ENCODE results near the gene KRTAP9-1. TPM values are rescaled to one million over a fixed set of nuclear protein-coding genes. Genes with fewer than 3 reads are reported as not detected.

Gene KRTAP9-1
- total and polyA plus RNA-seq, 2 donors: not detected

DNA sequence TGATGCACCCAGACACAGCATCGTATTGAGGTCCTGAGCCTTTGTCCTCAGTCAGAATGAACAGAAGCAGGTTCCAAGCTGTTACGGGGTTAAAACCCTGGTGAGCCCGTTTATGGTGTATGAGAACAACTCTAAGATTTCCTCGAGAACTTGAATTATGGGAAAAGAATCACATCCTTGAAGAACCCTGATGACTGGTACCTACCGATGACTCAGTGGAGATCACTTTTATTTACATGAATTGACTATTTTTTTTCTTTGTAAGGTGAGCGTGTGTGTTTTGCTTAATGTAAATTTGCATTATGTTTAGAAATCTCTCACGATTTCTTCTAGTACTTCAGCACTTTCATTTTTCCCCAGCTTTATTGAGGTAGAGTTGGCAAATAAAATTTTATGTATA lies 25.9 kb upstream of the KRTAP9-1 start:
- Histone ChIP-seq H3K27ac (ENCODE audit: low read depth) (no peak overlapping the region), H3K4me1 (ENCODE audit: insufficient read depth) (no peaks in the 10 kb centered on the region), H3K4me3 (ENCODE audit: low read depth, low read length) (no peak overlapping the region), H3K36me3 (ENCODE audit: insufficient read depth) (no peaks in the 10 kb centered on the region)
- 62% methylated on average over 7 of the region's 7 CpGs for WGBS
- no peak for DNase-seq (ENCODE audit: extremely low spot score)

DNA sequence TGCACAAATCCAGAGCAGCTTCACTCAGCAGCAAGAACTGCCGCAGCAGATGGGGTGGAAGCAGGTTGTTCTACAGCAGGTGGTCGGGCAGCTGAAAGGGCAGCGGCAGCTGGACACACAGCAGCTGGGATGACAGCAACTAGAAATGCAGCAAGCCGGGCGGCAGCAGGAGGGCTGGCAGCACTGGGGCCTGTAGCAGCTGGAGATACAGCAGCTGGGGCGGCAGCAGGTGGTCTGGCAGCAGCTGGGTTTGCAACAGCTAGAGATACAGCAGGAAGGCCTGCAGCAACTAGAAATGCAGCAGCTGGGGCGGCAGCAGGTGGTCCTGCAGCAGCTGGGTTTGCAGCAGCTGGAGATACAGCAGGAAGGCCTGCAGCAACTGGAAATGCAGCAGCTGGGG lies 22.1 kb upstream of the KRTAP9-1 start:
- Histone ChIP-seq H3K27ac (ENCODE audit: low read depth) (no peak overlapping the region), H3K4me1 (ENCODE audit: insufficient read depth) (no peaks in the 10 kb centered on the region), H3K36me3 (ENCODE audit: insufficient read depth) (no peaks in the 10 kb centered on the region), H3K4me3 (ENCODE audit: low read depth, low read length) (no peak overlapping the region)
- DNase-seq (ENCODE audit: extremely low spot score): no peak
- WGBS: 77% methylated on average over 7 of the region's 7 CpGs

DNA sequence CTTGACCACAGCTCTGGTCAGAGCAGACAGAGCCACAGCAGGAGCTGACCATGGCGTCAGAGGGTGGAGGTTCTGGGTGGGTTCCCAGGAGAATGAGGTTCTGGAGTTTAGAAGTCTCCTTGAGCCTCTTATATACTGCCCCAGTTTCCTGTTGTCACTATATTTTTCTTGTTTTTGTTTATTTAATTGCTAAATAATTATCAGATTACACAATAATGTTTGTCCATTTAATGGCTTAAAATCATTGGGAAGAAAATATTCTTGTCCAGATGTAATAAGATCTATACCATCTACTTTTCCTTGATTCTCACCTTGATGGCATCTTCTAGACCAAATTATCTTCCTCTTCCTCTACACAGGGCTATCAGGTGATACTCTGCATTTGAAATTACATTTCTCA lies 21.6 kb upstream of the KRTAP9-1 start, which contains the start of gene KRTAP4-3:
KRTAP4-3 (minus strand) TSS at position 101 of the 400 bp plus-strand sequence; CDS start at position 52, 49 bp downstream.
- H3K4me1 ChIP-seq (ENCODE audit: insufficient read depth): no peaks in the 10 kb centered on the region
- 72% methylated on average over 1 of the region's 1 CpG for whole genome bisulfite sequencing
- H3K36me3 ChIP-seq (ENCODE audit: insufficient read depth): no peaks in the 10 kb centered on the region
- no peak within 1 kb of the TSS for H3K27ac ChIP-seq (ENCODE audit: low read depth)
- DNase-seq (ENCODE audit: extremely low spot score): no peak
- H3K4me3 ChIP-seq (ENCODE audit: low read depth, low read length): no peak within 1 kb of the TSS

DNA sequence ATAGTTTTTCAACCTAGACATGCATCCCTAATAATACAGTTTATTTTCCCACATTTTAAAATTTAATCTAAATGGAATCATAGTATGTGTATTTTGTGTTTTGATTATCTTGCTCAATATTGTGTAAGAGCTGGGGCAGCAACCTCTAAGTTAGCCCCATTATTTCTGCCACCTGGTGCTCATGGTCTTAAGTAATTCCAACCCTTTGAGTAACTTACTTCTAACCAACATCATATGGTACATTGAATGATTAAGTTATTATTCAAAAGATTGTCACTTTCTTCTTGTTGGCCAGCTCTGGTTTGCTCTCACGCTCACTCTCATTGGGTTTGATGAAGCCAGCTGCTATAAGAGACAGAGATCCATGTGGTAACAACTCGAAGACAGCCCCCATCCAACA lies 17.8 kb upstream of the KRTAP9-1 start:
- 82% methylated on average over 2 of the region's 2 CpGs for WGBS
- no peaks in the 10 kb centered on the region for H3K36me3 ChIP-seq (ENCODE audit: insufficient read depth)
- DNase-seq (ENCODE audit: extremely low spot score): no peak
- H3K4me3 ChIP-seq (ENCODE audit: low read depth, low read length): no peak overlapping the region
- H3K4me1 ChIP-seq (ENCODE audit: insufficient read depth): no peaks in the 10 kb centered on the region
- H3K27ac ChIP-seq (ENCODE audit: low read depth): no peak overlapping the region

DNA sequence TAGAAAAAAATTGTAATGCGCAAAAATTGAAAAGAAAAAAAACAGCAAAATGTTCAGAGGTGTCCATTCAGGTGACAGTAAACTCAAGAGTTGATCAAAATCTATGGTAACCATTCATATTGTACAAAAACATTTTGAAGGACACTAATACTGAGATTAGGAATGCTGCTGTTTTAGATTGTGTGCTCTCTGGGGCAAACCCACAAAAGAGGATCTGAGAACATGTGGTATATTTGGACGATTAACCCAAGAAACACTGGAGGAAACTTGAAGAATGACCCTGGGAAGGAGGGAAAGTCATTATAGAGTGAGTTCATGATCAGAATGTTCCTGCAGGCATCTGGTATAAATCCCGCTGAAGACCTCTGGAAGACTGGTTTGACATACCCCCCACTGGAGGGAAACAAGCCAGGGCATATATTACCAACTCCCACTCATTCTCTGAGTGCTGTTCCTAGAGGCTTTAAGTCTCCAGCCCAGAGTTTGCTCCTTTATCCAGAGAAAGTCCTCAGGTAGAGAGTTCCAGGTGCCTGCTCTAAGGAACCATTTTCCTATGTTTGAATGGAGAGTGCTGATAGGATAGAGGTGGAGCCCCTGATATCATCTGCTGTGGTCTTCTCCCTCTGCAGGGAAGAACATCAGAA lies 12.8 kb upstream of the KRTAP9-1 start:
- H3K4me3 ChIP-seq (ENCODE audit: low read depth, low read length): no peak overlapping the region
- no peaks in the 10 kb centered on the region for H3K4me1 ChIP-seq (ENCODE audit: insufficient read depth)
- H3K27ac ChIP-seq (ENCODE audit: low read depth): no peak overlapping the region
- 81% methylated on average over 3 of the region's 3 CpGs for WGBS
- no peaks in the 10 kb centered on the region for H3K36me3 ChIP-seq (ENCODE audit: insufficient read depth)
- no peak for DNase-seq (ENCODE audit: extremely low spot score)

DNA sequence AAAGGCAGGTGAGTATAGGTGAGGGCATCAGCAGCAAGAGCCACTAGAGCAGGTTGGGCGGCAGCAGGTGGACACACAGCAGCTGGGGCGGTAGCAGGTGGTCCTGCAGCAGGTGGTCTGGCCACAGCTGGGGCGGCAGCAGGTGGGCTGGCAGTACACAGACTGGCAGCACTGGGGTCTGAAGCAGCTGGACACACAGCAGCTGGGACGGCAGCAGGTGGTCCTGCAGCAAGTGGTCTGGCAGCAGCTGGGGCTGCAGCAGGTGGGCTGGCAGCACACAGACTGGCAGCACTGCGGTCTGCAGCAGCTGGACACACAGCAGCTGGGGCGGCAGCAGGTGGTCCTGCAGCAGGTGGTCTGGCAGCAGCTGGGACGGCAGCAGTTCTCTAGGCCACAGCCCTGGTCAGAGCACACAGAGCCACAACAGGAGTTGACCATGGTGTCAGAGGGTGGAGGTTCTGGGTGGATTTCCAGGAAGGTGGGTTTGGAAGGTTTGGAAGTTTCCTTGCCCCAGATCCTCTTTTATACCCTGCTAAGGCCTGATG lies 11.9 kb upstream of the KRTAP9-1 start, which contains the start of gene KRTAP4-2:
KRTAP4-2 (minus strand) TSS at position 495 of the 545 bp plus-strand sequence; CDS start at position 438, 57 bp downstream.
- 88% methylated on average over 7 of the region's 7 CpGs for WGBS
- no peak within 1 kb of the TSS for H3K4me3 ChIP-seq (ENCODE audit: low read depth, low read length)
- no peak within 1 kb of the TSS for H3K27ac ChIP-seq (ENCODE audit: low read depth)

DNA sequence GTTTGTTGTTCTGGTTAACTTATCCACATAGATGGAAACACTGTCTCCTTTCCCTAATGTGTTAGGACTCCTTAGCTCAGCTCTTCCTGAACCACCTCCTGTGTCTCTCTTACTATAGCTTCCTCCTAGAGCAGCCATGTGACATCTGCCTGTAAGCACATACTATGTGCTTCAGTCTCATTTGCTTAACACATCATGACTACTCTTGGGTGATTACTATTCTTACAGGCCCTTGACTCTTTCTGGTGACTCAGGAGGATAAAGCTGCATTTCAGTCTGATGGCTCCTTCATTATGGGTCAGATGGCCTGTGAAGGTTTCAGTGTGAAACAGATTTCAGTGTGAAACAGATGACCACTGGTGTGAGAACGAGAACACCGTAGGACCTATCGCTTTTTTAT lies 11.3 kb upstream of the KRTAP9-1 start:
- H3K36me3 ChIP-seq (ENCODE audit: insufficient read depth): no peaks in the 10 kb centered on the region
- H3K4me1 ChIP-seq (ENCODE audit: insufficient read depth): no peaks in the 10 kb centered on the region
- no peak overlapping the region for H3K4me3 ChIP-seq (ENCODE audit: low read depth, low read length)
- no peak overlapping the region for H3K27ac ChIP-seq (ENCODE audit: low read depth)
- no peak for DNase-seq (ENCODE audit: extremely low spot score)
- WGBS: 94% methylated on average over 3 of the region's 3 CpGs

More for the DNA sequence above, 11.9 kb upstream of the KRTAP9-1 start, which contains the start of gene KRTAP4-2:
- no peak for DNase-seq (ENCODE audit: extremely low spot score)
- no peaks in the 10 kb centered on the region for H3K36me3 ChIP-seq (ENCODE audit: insufficient read depth)
- no peaks in the 10 kb centered on the region for H3K4me1 ChIP-seq (ENCODE audit: insufficient read depth)

DNA sequence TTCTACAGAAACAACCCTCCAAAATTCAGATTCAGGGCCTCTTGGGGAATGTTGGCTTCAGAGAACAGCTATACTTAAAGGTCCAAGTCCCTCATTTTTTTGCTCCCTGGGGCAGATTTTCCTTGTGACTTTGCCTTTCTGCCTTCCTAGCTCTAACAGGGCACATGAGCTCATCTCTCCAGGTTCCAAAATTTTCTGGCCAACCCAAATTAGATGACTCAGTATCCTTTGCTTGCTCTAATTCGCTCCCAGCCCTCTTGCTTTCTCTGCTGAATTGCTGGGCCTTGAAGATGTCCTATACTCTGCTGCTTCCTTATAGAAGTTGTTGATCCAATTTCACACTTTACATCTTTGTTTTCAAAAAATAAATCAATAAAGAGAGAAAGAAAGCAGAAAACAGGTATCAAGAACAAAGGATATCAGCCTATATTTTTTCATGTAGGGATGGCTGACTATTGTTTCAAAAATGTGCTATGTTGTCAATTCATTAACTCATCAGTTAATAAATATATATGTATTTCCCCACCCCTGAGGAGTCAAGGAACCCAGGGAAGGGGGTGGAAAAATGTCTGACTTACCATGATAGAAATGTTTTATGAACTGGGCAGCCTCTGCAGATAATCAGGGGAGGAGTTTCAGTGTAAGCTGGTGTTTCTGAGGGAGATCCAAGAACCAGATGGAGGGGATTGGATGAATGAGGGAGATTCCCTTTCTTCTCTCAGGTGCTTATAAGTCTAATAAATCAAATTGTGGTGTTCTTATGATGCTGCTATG lies 10.7 kb upstream of the KRTAP9-1 start:
- no peak for DNase-seq (ENCODE audit: extremely low spot score)
- Histone ChIP-seq H3K27ac (ENCODE audit: low read depth) (no peak overlapping the region), H3K4me3 (ENCODE audit: low read depth, low read length) (no peak overlapping the region), H3K4me1 (ENCODE audit: insufficient read depth) (no peaks in the 10 kb centered on the region), H3K36me3 (ENCODE audit: insufficient read depth) (no peaks in the 10 kb centered on the region)
- 82% methylated on average over 1 of the region's 1 CpG for WGBS

DNA sequence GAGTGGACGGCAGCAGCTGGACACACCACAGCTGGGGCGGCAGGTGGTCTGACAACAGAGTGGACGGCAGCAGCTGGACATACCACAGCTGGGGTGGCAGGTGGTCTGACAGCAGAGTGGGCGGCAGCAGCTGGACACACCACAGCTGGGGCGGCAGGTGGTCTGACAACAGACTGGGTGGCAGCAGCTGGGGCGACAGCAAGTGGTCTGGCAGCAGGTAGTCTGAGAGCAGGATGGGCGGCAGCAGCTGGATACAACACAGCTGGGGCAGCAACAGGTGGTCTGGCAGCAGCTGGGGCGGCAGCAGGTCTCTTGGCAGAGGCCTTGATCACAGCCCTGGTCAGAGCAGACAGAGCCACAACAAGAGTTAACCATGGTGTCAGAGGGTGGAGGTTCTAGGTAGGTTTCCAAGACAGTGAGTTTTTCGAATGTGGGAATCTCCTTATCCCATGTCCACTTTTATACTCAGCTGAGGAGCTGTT lies 5.2 kb upstream of the KRTAP9-1 start, which contains the start of gene KRTAP4-1:
KRTAP4-1 (minus strand) TSS at position 432 of the 482 bp plus-strand sequence; CDS start at position 375, 57 bp downstream.
- Histone ChIP-seq H3K4me1 (ENCODE audit: insufficient read depth) (no peaks in the 10 kb centered on the region), H3K4me3 (ENCODE audit: low read depth, low read length) (no peak within 1 kb of the TSS), H3K36me3 (ENCODE audit: insufficient read depth) (no peaks in the 10 kb centered on the region), H3K27ac (ENCODE audit: low read depth) (no peak within 1 kb of the TSS)
- DNase-seq (ENCODE audit: extremely low spot score): no peak
- 55% methylated on average over 9 of the region's 9 CpGs for WGBS

DNA sequence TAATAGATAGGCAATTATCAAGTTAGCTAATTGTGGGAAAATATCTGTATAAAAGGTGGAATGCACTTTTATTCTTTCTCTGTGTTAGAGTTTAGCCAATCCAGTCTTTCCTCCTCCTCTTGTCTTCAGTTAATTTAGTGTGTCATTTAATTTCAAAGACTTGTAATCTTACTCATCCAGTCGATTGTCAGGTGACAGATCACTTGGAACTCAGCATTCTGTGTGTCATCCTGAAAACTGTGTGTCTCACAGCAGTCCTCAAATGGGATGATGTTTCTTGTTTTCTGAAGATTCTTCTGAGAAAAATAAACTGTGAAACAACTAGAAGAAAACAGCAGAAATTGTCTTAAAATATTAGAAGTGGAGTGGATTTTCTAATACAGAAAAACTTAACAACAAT lies 4.7 kb upstream of the KRTAP9-1 start:
- Histone ChIP-seq H3K4me3 (ENCODE audit: low read depth, low read length) (no peak overlapping the region), H3K4me1 (ENCODE audit: insufficient read depth) (no peaks in the 10 kb centered on the region), H3K27ac (ENCODE audit: low read depth) (no peak overlapping the region), H3K36me3 (ENCODE audit: insufficient read depth) (no peaks in the 10 kb centered on the region)
- WGBS: 57% methylated on average over 1 of the region's 1 CpG
- DNase-seq (ENCODE audit: extremely low spot score): no peak

DNA sequence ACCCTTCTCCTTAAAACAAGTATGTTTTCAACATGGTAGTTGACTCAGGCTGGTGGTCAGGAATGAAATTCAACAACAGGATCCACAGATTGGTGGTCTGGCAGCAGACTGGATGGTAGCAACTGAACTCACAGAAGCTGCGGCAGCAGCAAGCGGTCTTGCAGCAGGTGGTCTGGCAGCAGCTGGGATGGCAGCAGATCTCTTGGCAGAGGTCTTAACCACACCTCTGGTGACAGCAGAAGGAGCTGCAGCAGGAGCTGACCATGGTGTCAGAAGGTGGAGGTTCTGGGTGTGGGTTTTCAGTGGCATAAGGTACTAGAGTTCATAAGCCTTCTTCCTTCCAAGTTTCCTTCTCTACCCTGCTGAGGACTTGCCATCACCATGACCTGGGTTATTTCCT lies 2.8 kb upstream of the KRTAP9-1 start:
- Histone ChIP-seq H3K36me3 (ENCODE audit: insufficient read depth) (no peaks in the 10 kb centered on the region), H3K4me3 (ENCODE audit: low read depth, low read length) (no peak overlapping the region), H3K27ac (ENCODE audit: low read depth) (no peak overlapping the region), H3K4me1 (ENCODE audit: insufficient read depth) (no peaks in the 10 kb centered on the region)
- 81% methylated on average over 2 of the region's 2 CpGs for WGBS
- DNase-seq (ENCODE audit: extremely low spot score): no peak

DNA sequence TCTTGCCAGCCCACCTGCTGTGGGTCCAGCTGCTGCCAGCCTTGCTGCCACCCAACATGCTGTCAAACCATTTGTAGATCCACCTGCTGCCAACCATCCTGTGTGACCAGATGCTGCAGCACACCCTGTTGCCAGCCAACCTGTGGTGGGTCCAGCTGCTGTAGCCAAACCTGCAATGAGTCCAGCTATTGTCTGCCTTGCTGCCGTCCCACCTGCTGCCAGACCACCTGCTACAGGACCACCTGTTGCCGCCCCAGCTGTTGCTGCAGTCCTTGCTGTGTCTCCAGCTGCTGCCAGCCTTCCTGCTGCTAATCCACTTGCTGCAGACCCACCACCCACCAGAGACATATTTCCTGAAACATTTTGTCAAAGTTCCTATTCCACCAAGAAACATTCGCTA lies 641 bp downstream of the KRTAP9-1 start:
- H3K36me3 ChIP-seq (ENCODE audit: insufficient read depth): no peaks in the 10 kb centered on the region
- 90% methylated on average over 3 of the region's 3 CpGs for WGBS

DNA sequence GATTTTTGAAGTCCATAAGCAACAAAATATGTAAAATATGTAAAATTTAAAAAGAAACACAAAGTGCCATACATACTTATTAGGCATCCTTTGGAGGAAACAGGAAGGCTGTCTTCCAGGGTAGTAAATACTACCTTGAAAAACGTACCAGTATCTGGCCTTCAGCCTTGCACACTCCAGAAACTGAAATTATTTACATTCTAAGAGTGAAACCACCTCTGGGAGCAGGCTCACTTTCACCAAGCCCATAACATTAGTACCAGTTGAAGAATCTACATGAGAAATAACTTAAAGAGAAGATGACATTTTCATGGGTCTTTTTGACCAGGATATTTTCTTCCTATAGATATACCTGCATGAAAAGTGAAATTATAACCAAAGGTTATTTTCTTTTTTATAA lies 6.4 kb downstream of the KRTAP9-1 start:
- Histone ChIP-seq H3K36me3 (ENCODE audit: insufficient read depth) (no peaks in the 10 kb centered on the region), H3K27ac (ENCODE audit: low read depth) (no peak overlapping the region), H3K4me1 (ENCODE audit: insufficient read depth) (no peaks in the 10 kb centered on the region), H3K4me3 (ENCODE audit: low read depth, low read length) (no peak overlapping the region)
- WGBS: 32% methylated on average over 1 of the region's 1 CpG
- no peak for DNase-seq (ENCODE audit: extremely low spot score)

More for the DNA sequence above, 641 bp downstream of the KRTAP9-1 start:
- H3K4me3 ChIP-seq (ENCODE audit: low read depth, low read length): no peak overlapping the region
- no peak overlapping the region for H3K27ac ChIP-seq (ENCODE audit: low read depth)
- H3K4me1 ChIP-seq (ENCODE audit: insufficient read depth): no peaks in the 10 kb centered on the region
- DNase-seq (ENCODE audit: extremely low spot score): no peak
